Left ventricle myocardium inferior (tissue), 1 donor: ENCODE measurements around the gene MYCBPAP. TPM values are rescaled to one million over a fixed set of nuclear protein-coding genes. Genes with fewer than 3 reads are reported as not detected.

Source experiments
- DNase-seq: peaks from one replicate; pipeline ENCODE4 v3.0.0-alpha.2; 2020
- H3K27ac ChIP-seq: fragments of 200-600 bp; replicated peaks from 2 replicates; pipeline ENCODE4 v1.8.0; 2021
- H3K27me3 ChIP-seq: fragments of 200-600 bp; 2 replicates; pipeline ENCODE4 v1.8.0; 2021; ENCODE audit warnings: low read depth
- H3K36me3 ChIP-seq: fragments of 200-600 bp; 2 replicates; pipeline ENCODE4 v1.8.0; 2021
- H3K4me1 ChIP-seq: fragments of 200-600 bp; 2 replicates; pipeline ENCODE4 v1.8.0; 2021
- H3K4me3 ChIP-seq: fragments of 200-600 bp; 2 replicates; pipeline ENCODE4 v1.8.0; 2021; ENCODE audit warnings: mild to moderate bottlenecking, moderate library complexity
- H3K9me3 ChIP-seq: fragments of 200-600 bp; replicated peaks from 2 replicates; pipeline ENCODE4 v1.8.0; 2021
- CTCF ChIP-seq: fragments of 200-600 bp; IDR thresholded peaks from 2 replicates; pipeline ENCODE4 v1.8.0; 2021; ENCODE audit warnings: antibody characterized with exemption, mild to moderate bottlenecking, borderline replicate concordance
- intact Hi-C: fragments of 100-400 bp; cut with micrococcal nuclease; formaldehyde crosslinking; loops from one replicate; pipeline ENCODE4 v1.11.0; 2022
- total RNA-seq: library from RNA; stranded (reverse); fragmentation: NEBNext Ultra II Directional; extraction: Animal tissue kit (Norgen Biotek cat#: 25700); gene quantifications from one replicate; pipeline ENCODE4 v1.2.1, GENCODE V29; 2021
- donor health status: DM: no; HTN: yes; CAD: no; lungs with severe emphysema.

MYCBPAP gene
- total RNA-seq, 1 donor from 2014 or later = 0.82 TPM

GRCh38 chr17:50465635-50466034 is 42.6 kb upstream of the MYCBPAP start:
- no peak for TF ChIP-seq CTCF
- H3K4me1 ChIP-seq = peaks cover 15% of the 10 kb centered on the region
- H3K9me3 ChIP-seq = no peaks in the 10 kb centered on the region
- no peaks in the 10 kb centered on the region for H3K36me3 ChIP-seq
- peaks cover 32% of the 10 kb centered on the region for H3K27me3 ChIP-seq
- H3K4me3 ChIP-seq = no peak overlapping the region
- intact Hi-C loops = no loop called here
- no peak for DNase-seq
- H3K27ac ChIP-seq = no peak overlapping the region

- intact Hi-C loops = no loop called here
- DNase-seq = no peak
- TF ChIP-seq CTCF = no peak
Measured at GRCh38 chr17:50466371-50467113, 41.7 kb upstream of the MYCBPAP start.

GRCh38 chr17:50467114-50467854 is 41.0 kb upstream of the MYCBPAP start:
- Histone ChIP-seq H3K27ac (no peak overlapping the region), H3K4me1 (peaks cover 15% of the 10 kb centered on the region), H3K9me3 (no peaks in the 10 kb centered on the region), H3K27me3 (peaks cover 32% of the 10 kb centered on the region), H3K4me3 (no peak overlapping the region), H3K36me3 (no peaks in the 10 kb centered on the region)
- no peak for TF ChIP-seq CTCF
- DNase-seq = no peak
- intact Hi-C loops = no loop called here

More at GRCh38 chr17:50466371-50467113, 41.7 kb upstream of the MYCBPAP start:
- Histone ChIP-seq H3K4me3 (no peak overlapping the region), H3K27me3 (peaks cover 32% of the 10 kb centered on the region), H3K4me1 (peaks cover 15% of the 10 kb centered on the region), H3K9me3 (no peaks in the 10 kb centered on the region), H3K36me3 (no peaks in the 10 kb centered on the region), H3K27ac (no peak overlapping the region)

- Histone ChIP-seq H3K27me3 (peaks cover 32% of the 10 kb centered on the region), H3K4me1 (peaks cover 15% of the 10 kb centered on the region), H3K4me3 (no peak overlapping the region), H3K36me3 (no peaks in the 10 kb centered on the region), H3K27ac (no peak overlapping the region), H3K9me3 (no peaks in the 10 kb centered on the region)
- TF ChIP-seq CTCF = no peak
- intact Hi-C loops = no loop called here
- no peak for DNase-seq
Measured at GRCh38 chr17:50467855-50468303, 40.4 kb upstream of the MYCBPAP start.

- H3K27ac ChIP-seq = no peak within 1 kb of the TSS
Measured at GRCh38 chr17:50468304-50469207, 39.7 kb upstream of the MYCBPAP start, which contains the start of gene CHAD. Gene CHAD, minus strand, starts transcription at chr17:50468880. Its CDS starts 67 bp downstream, at chr17:50468813.

More at GRCh38 chr17:50468304-50469207, 39.7 kb upstream of the MYCBPAP start, which contains the start of gene CHAD:
- H3K4me3 ChIP-seq = peak within 1 kb of the TSS; percentile 61
- intact Hi-C loops = no loop called here
- no peak for DNase-seq
- peaks cover 15% of the 10 kb centered on the region for H3K4me1 ChIP-seq
- H3K27me3 ChIP-seq = peaks cover 32% of the 10 kb centered on the region
- H3K36me3 ChIP-seq = no peaks in the 10 kb centered on the region
- TF ChIP-seq CTCF = no peak
- no peaks in the 10 kb centered on the region for H3K9me3 ChIP-seq
